A204.1 (cell line): ENCODE data around the gene APMAP.

Experiments
- FAIRE-seq: peaks from 2 replicates; lab custom pipeline; 2012; peaks lifted over from hg19 to GRCh38; lab: Jason Lieb, UNC

The APMAP gene

GRCh38 chr20:24987244-24987643 is 5.3 kb downstream of the APMAP start:
- no peak for FAIRE-seq

DNA sequence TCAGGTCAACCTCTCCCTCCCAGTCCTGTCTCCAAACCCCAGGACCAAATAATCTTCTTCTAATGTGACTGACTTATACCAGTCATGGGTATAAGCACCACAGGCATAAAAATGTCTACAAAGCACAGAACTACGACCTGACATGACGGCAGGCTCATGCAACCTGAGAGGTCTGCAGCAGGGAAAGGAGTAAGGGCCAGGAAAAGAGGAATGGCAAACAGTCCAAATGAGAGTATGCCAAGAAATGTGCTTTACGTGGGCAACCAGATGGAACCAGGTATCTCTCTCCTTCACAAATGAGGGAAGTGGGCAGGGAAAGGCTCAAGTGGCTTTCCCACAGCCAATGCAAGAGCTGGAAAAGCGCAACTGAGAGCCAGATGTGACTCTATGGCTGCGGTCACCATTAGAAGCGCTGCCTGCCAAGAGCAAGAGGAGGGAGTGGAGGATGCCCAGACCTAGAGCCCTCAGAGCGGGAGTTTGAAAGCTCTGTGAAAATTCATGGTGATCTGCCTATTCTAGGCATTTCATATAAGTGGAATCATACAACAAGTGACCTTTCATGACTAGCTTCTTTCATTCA is 6.0 kb downstream of the APMAP start:
- no peak for FAIRE-seq

GRCh38 chr20:24985802-24986201 is 6.7 kb downstream of the APMAP start:
- FAIRE-seq, result no peak

DNA sequence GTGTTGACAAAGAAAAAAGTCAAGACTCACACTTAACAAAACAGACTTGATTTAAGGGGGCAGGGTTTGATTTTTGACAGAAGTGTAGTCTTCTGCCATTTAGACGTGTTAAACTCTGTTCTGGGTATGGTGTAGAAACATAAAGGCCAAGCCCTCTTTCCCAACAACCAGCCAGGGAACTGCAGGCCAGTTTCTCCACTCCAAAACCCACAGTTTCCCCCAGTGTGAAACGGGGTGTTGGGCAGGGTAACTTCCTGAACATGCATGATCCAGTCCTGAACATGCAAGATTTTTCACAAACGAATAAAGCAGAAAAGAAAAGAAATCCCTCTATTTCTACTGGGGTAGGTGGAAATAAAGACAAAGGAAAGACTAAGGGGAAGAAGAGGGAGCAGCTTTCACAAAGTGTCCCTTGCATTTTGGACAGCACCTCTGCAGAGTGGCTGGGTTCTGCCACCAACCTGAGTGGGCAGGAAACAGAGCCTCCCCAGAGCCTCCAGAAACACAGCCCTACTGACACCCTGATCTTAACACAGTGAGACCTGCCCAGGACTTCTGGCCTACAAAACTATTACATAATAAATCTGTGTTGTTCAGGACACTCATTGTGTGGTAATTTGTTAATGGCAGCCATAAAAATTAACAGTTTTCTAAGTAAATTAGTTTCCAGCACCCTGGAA is 7.5 kb downstream of the APMAP start:
- FAIRE-seq, result no peak

- FAIRE-seq, result no peak
Measured at GRCh38 chr20:24983896-24984295, 8.7 kb downstream of the APMAP start.

- no peak for FAIRE-seq
Measured at GRCh38 chr20:24981790-24982189, 10.8 kb downstream of the APMAP start.

- FAIRE-seq, result no peak
Measured at GRCh38 chr20:24981282-24981681, 11.3 kb downstream of the APMAP start.

- no peak for FAIRE-seq
Measured at GRCh38 chr20:24980291-24981053, 12.1 kb downstream of the APMAP start.

GRCh38 chr20:24979036-24979960 is 13.3 kb downstream of the APMAP start:
- no peak for FAIRE-seq

GRCh38 chr20:24978513-24978912 is 14.0 kb downstream of the APMAP start:
- no peak for FAIRE-seq

DNA sequence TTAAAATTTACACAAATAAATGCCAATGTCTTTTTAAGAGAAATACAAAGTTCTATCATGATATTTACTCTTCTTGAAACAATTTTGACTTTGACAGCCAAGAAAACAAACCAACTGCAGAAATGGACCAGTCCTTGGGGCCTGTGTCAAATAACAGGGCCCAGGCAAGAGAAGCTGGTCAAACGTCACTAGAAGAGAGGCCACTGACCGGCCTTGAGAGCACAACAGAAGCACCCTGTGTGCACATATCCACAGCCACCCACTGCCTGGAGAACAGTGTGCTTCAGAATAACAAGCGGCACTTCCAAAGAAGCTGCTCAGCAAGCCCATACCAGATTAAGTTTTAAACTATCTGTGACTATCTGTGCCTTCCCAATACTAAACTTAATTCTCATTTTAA is 14.8 kb downstream of the APMAP start:
- FAIRE-seq, result no peak

DNA sequence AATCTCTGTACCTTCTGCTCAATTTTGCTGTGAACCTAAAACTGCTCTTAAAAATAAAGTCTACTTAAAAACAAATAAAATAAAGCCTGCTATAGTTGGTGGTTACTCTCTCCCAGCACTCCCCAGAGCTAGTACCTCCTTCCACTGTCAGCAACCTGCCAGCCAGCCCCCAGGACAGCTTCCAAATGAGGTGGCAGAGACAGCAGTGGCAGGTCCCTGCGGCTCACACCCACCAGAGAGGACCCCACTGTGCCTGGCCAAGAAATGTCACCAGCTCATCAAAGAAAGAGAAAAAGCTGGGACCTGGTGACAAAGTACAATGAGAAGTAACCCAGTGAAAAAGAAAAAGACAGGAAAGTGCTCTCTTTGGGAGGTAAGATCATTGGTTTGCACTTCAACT is 15.2 kb downstream of the APMAP start:
- FAIRE-seq, result no peak

GRCh38 chr20:24972341-24972740 is 20.2 kb downstream of the APMAP start:
- FAIRE-seq, result no peak

GRCh38 chr20:24971376-24972101 is 21.0 kb downstream of the APMAP start:
- no peak for FAIRE-seq

- no peak for FAIRE-seq
Measured at GRCh38 chr20:24970754-24971153, 21.8 kb downstream of the APMAP start.

- no peak for FAIRE-seq
Measured at GRCh38 chr20:24970030-24970553, 22.5 kb downstream of the APMAP start.

GRCh38 chr20:24969186-24970029 is 23.1 kb downstream of the APMAP start:
- no peak for FAIRE-seq

DNA sequence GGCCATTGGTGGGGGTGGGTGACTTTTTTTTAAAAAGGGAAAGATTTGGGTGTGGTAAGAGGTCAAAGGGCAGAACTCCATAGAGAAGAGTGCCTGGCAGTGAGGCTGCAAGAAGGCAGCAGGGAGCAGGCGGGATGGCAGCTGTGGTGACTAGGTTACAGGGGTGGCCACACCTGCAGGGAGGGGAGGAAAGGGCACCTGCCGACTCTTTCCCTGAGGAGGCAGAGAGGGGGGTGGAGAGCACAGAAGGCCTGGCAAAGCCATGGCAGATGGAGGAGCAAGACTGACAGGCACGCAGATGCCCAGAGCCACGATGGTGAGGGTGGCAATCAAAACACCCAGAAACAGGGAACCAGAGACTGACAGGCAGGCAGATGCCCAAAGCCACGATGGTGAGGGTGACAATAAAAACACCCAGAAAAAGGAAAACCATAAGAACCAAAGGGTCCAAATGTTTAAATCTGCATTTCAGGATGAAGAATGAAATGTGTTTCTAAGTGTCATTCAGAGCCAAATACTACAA is 24.2 kb downstream of the APMAP start:
- FAIRE-seq, result no peak

- no peak for FAIRE-seq
Measured at GRCh38 chr20:24966317-24967012, 26.1 kb downstream of the APMAP start.
